GM19239 (cell line): Measurements from ENCODE around the gene SERPINA12.

ENCODE experiments used
- DNase-seq: peaks from one replicate; pipeline ENCODE4 v3.0.0; 2011; ENCODE audit warnings: low spot score; ENCODE audit not compliant: insufficient read length
- FAIRE-seq: peaks from 2 replicates; lab custom pipeline; 2011; peaks lifted over from hg19 to GRCh38; lab: Jason Lieb, UNC

Gene SERPINA12

DNA sequence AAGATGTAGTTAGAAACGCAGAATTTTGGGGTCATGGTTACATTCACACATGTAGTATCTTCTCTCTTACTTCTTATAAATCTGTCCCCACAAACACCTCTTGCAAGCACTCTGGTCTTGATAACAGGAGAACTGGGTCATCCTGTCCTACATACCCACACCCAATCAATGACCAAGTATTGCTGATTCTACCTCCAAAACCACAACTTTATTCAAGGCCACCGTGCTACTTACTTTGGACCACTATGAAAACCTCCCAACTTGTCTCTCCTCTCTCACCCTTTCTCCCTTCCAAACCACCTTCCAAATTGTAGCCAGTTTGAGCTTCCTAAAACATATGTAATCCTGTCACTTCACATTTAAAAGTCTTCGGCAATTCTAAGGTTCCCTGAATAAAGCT lies 62.1 kb downstream of the SERPINA12 start:
- DNase-seq (no peak), FAIRE-seq (no peak)

DNA sequence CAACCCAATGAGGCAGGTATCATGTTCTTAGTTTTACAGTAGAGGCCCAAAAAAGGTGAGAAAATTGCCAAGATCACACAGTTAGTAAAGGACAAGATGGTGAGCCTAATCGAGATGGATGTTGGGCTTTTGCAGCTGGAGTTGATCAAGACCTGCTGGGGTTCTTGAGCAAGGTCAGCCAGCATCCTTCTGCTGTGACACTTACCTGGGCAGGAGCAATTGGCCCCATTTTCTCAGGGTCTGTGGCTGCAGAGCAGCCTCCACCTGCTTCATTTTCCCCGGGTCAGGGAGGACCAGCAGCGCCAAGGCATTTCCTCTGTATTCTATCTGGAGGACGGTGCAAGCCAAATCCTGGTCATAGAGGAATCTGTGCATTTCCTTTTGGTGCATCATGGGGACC lies 63.1 kb downstream of the SERPINA12 start:
- DNase-seq (no peak), FAIRE-seq (no peak)

DNA sequence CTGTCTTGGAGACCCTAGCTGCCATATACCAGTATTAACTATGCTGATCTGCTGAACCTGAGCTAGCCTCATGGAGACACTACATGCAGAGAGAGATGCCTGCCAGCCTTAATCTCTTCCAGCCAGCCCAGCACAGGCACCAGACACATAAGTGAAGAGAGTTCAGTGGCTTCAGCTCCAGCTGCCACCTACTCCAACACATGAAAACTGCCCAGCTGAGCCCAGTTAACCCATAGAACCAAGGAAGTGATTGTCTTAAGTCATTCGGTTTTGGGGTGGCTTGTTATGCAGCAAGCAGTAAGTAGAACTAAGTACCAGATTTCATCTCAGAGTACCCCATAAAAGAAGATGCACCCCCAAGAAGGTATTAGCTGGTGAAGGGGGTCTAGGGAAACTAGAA lies 64.3 kb downstream of the SERPINA12 start:
- DNase-seq (no peak), FAIRE-seq (no peak)

GRCh38 chr14:94441531-94442205 lies 67.6 kb downstream of the SERPINA12 start:
- no peak for FAIRE-seq

DNA sequence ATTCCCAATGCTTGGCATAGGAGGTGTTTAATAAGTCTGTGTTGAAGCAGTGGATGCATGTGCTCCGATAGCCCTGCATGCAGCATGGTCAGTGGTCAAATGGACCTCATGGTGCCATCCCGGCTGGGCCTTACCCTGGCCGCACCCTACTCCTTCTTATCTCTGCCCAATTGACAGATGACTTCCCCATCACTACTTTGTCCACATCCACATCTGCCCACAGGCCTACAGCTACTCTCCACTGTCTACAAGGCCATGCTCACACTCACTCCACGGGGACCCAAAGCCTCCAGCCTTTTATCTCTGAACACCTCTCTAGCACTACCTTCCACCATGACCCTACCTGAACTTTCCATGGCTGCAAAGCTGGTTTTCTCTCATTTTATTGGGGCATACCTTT lies 68.1 kb downstream of the SERPINA12 start:
- DNase-seq = no peak
- FAIRE-seq = no peak

More at GRCh38 chr14:94441531-94442205, 67.6 kb downstream of the SERPINA12 start:
- DNase-seq = no peak

DNA sequence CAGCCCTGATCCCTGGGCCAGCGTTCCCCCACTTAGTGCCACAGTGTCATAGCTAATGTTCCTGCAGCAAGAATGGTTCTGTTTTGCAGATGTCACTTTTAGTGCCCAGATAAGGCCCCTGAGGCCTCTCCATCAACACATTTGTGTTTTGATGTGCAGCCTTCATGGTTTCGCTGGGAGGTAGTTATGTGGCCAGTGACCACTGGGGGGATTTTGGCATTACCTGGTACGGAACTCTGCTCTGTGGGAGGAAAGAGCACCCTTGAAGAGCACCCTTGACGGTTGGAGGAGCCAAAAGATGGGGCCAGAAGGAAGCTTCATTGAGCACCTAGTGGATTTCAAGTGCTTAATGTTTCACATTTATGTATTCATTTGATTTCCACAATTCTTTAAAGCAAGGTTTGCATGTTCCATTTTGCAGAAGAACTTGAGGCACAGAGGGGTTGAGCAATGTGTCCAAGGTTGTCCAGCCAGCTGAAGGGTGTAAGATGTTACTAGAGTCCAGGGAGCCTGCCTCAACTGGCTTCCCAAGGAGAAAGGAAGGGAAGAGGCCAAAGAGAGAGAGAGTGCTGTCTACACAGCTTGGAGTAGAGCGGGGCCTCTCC lies 69.7 kb downstream of the SERPINA12 start:
- no peak for FAIRE-seq

More for the DNA sequence above, 69.7 kb downstream of the SERPINA12 start:
- DNase-seq = no peak
